Mesendoderm (in vitro differentiated cells): ENCODE data around the gene STX10.
A peak's percentile ranks its signal among the peaks of the same experiment; 100 is the strongest.
"Not testable (repeated sequence)": the region's sequence is repeated elsewhere in the genome, so short reads cannot be mapped to it uniquely, and the experiment has no call there.

ENCODE experiments used
- DNase-seq: peaks from one replicate; pipeline ENCODE4 v3.0.0; 2013
- H2AK5ac ChIP-seq: 2 replicates; pipeline ENCODE4 v1.6.1; 2013; ENCODE audit warnings: low read length, inconsistent platforms
- H2BK120ac ChIP-seq: 2 replicates; pipeline ENCODE4 v1.6.1; 2013; ENCODE audit warnings: low read depth, mild to moderate bottlenecking, low read length, moderate library complexity, mixed read lengths
- H2BK15ac ChIP-seq: replicated peaks from 2 replicates; pipeline ENCODE4 v1.6.1; 2013; ENCODE audit warnings: low read depth, mild to moderate bottlenecking, moderate library complexity
- H2BK5ac ChIP-seq: 2 replicates; pipeline ENCODE4 v1.6.1; 2013; ENCODE audit warnings: low read length, inconsistent platforms
- H3K18ac ChIP-seq: 2 replicates; pipeline ENCODE4 v1.6.1; 2013; ENCODE audit warnings: mild to moderate bottlenecking, low read length, mixed read lengths
- H3K23ac ChIP-seq: one replicate; pipeline ENCODE4 v1.6.1; 2013; ENCODE audit warnings: low read length
- H3K27ac ChIP-seq: 2 replicates; pipeline ENCODE4 v1.5.1; 2013; ENCODE audit warnings: low read depth, mild to moderate bottlenecking, inconsistent platforms, low read length, moderate library complexity
- H3K27me3 ChIP-seq: 2 replicates; pipeline ENCODE4 v1.6.1; 2013; ENCODE audit warnings: low read length, control low read depth, mild to moderate bottlenecking, inconsistent platforms; ENCODE audit not compliant: insufficient read depth, poor library complexity
- H3K36me3 ChIP-seq: 2 replicates; pipeline ENCODE4 v1.6.1; 2013; ENCODE audit warnings: low read length, inconsistent platforms; ENCODE audit not compliant: control insufficient read depth, insufficient read depth
- H3K4ac ChIP-seq: one replicate; pipeline ENCODE4 v1.6.1; 2013; ENCODE audit warnings: low read depth, mild to moderate bottlenecking, low read length, moderate library complexity
- H3K4me1 ChIP-seq: 2 replicates; pipeline ENCODE4 v1.6.1; 2013; ENCODE audit warnings: low read depth, low read length, inconsistent platforms; ENCODE audit not compliant: control insufficient read depth
- H3K4me2 ChIP-seq: 2 replicates; pipeline ENCODE4 v1.6.1; 2013; ENCODE audit warnings: low read length
- H3K4me3 ChIP-seq: 2 replicates; pipeline ENCODE4 v1.5.1; 2013; ENCODE audit warnings: mild to moderate bottlenecking, low read length
- H3K56ac ChIP-seq: one replicate; pipeline ENCODE4 v1.6.1; 2013; ENCODE audit warnings: low read length
- H3K79me1 ChIP-seq: 2 replicates; pipeline ENCODE4 v1.6.1; 2013; ENCODE audit warnings: low read length, inconsistent platforms
- H3K79me2 ChIP-seq: 2 replicates; pipeline ENCODE4 v1.6.1; 2013; ENCODE audit warnings: mild to moderate bottlenecking, low read length; ENCODE audit not compliant: control insufficient read depth, insufficient read depth
- H3K9ac ChIP-seq: 2 replicates; pipeline ENCODE4 v1.6.1; 2013; ENCODE audit warnings: low read length, inconsistent platforms
- H4K5ac ChIP-seq: one replicate; pipeline ENCODE4 v1.6.1; 2013; ENCODE audit warnings: low read length
- H4K8ac ChIP-seq: one replicate; pipeline ENCODE4 v1.6.1; 2013; ENCODE audit warnings: low read depth, mild to moderate bottlenecking, control low read depth, low read length, moderate library complexity
- WGBS: extraction: QIAGEN DNeasy Blood & Tissue Kit; methylation state at CpG from one replicate; pipeline ENCODE4 v1.1.7; 2013; ENCODE audit warnings: low lambda C conversion rate, missing lambda C conversion rate; ENCODE audit not compliant: insufficient coverage; ENCODE audit errors: extremely low coverage; 5-methylcytosine and 5-hydroxymethylcytosine counted together

STX10 gene

GRCh38 chr19:13178291-13178690 lies 28.1 kb upstream of the STX10 start:
- H3K56ac ChIP-seq, H3K27me3 ChIP-seq, H3K4me2 ChIP-seq, H3K36me3 ChIP-seq, H2BK5ac ChIP-seq, H3K4ac ChIP-seq, H3K4me3 ChIP-seq, H3K79me1 ChIP-seq, H2BK120ac ChIP-seq, H4K8ac ChIP-seq, H3K23ac ChIP-seq, H3K4me1 ChIP-seq, H2BK15ac ChIP-seq, H3K18ac ChIP-seq, H3K79me2 ChIP-seq, H3K9ac ChIP-seq, H4K5ac ChIP-seq, DNase-seq, H2AK5ac ChIP-seq, H3K27ac ChIP-seq: not testable (repeated sequence)
- WGBS = no CpG with 5 or more reads among the region's 10 CpGs

GRCh38 chr19:13177584-13177983 lies 27.4 kb upstream of the STX10 start:
- not testable (repeated sequence) for H3K4ac ChIP-seq, H2BK120ac ChIP-seq, H3K27ac ChIP-seq, H3K9ac ChIP-seq, H3K4me2 ChIP-seq, H3K18ac ChIP-seq, H3K4me1 ChIP-seq, H4K5ac ChIP-seq, DNase-seq, H2AK5ac ChIP-seq, H3K4me3 ChIP-seq, H3K23ac ChIP-seq, H3K79me2 ChIP-seq, H4K8ac ChIP-seq, H3K79me1 ChIP-seq, H2BK15ac ChIP-seq, H3K36me3 ChIP-seq, H3K27me3 ChIP-seq, H3K56ac ChIP-seq, H2BK5ac ChIP-seq
- no CpG with 5 or more reads among the region's 5 CpGs for WGBS

GRCh38 chr19:13176345-13176744 lies 26.2 kb upstream of the STX10 start:
- Histone ChIP-seq H3K4me1 (no peaks in the 10 kb centered on the region), H3K4me3 (no peak overlapping the region), H3K36me3 (no peaks in the 10 kb centered on the region), H3K23ac (no peak overlapping the region), H3K9ac (no peak overlapping the region), H2BK5ac (no peak overlapping the region), H4K5ac (no peak overlapping the region), H3K56ac (no peak overlapping the region), H3K4me2 (no peak overlapping the region), H3K27me3 (no peaks in the 10 kb centered on the region), H4K8ac (no peak overlapping the region), H2BK120ac (no peak overlapping the region), H3K4ac (no peak overlapping the region), H3K18ac (no peak overlapping the region), H3K79me2 (no peaks in the 10 kb centered on the region), H2BK15ac (no peak overlapping the region), H3K79me1 (no peaks in the 10 kb centered on the region), H2AK5ac (no peak overlapping the region), H3K27ac (no peak overlapping the region)
- DNase-seq = no peak
- WGBS = no CpG with 5 or more reads among the region's 8 CpGs

GRCh38 chr19:13173139-13173737 lies 23.1 kb upstream of the STX10 start:
- no peak overlapping the region for H3K56ac ChIP-seq
- no peak overlapping the region for H3K9ac ChIP-seq
- H2BK5ac ChIP-seq = no peak overlapping the region
- H3K79me1 ChIP-seq = no peaks in the 10 kb centered on the region
- no peak overlapping the region for H2AK5ac ChIP-seq
- H2BK120ac ChIP-seq = no peak overlapping the region
- no CpG with 5 or more reads among the region's 12 CpGs for WGBS
- H3K79me2 ChIP-seq = no peaks in the 10 kb centered on the region
- H3K4me1 ChIP-seq = no peaks in the 10 kb centered on the region
- DNase-seq = no peak
- H3K27me3 ChIP-seq = no peaks in the 10 kb centered on the region
- no peak overlapping the region for H3K4me3 ChIP-seq
- H3K4me2 ChIP-seq = no peak overlapping the region
- H3K18ac ChIP-seq = no peak overlapping the region
- no peak overlapping the region for H3K4ac ChIP-seq
- H3K23ac ChIP-seq = no peak overlapping the region
- no peak overlapping the region for H4K5ac ChIP-seq
- H3K36me3 ChIP-seq = no peaks in the 10 kb centered on the region
- no peak overlapping the region for H3K27ac ChIP-seq
- H4K8ac ChIP-seq = no peak overlapping the region
- H2BK15ac ChIP-seq = no peak overlapping the region

GRCh38 chr19:13172346-13173138 lies 22.4 kb upstream of the STX10 start:
- no peak overlapping the region for H3K4me3 ChIP-seq
- H3K18ac ChIP-seq = no peak overlapping the region
- no peak overlapping the region for H3K9ac ChIP-seq
- no peak overlapping the region for H3K4ac ChIP-seq
- no peaks in the 10 kb centered on the region for H3K36me3 ChIP-seq
- H3K79me1 ChIP-seq = no peaks in the 10 kb centered on the region
- no peak overlapping the region for H4K8ac ChIP-seq
- no peaks in the 10 kb centered on the region for H3K27me3 ChIP-seq
- no CpG with 5 or more reads among the region's 18 CpGs for WGBS
- H3K56ac ChIP-seq = peak overlapping the region; percentile 28
- no peak overlapping the region for H3K27ac ChIP-seq
- no peak overlapping the region for H3K4me2 ChIP-seq
- no peak overlapping the region for H4K5ac ChIP-seq
- no peak overlapping the region for H3K23ac ChIP-seq
- DNase-seq = no peak
- no peak overlapping the region for H2BK15ac ChIP-seq
- H3K79me2 ChIP-seq = no peaks in the 10 kb centered on the region
- no peak overlapping the region for H2BK5ac ChIP-seq
- H2BK120ac ChIP-seq = no peak overlapping the region
- H3K4me1 ChIP-seq = no peaks in the 10 kb centered on the region
- H2AK5ac ChIP-seq = no peak overlapping the region
